Ovary (tissue), 3 donors: ENCODE results near the gene MARCKS.

Source experiments
- CTCF ChIP-seq, 3 donors: fragments of 450-650 bp in 2 of 3; fragments of 200-600 bp in 1 of 3; IDR thresholded peaks; one replicate each; pipeline versions ENCODE4 v1.5.1 to v1.8.0; 2016 to 2022; ENCODE audit warnings: antibody characterized with exemption in 3 of 3, mild to moderate bottlenecking in 1 of 3
- EP300 ChIP-seq: sonication (generic); formaldehyde crosslinking; IDR thresholded peaks from one replicate; pipeline ENCODE4 v1.6.1; 2017; ENCODE audit warnings: antibody characterized with exemption
- POLR2A ChIP-seq: fragments of 450-650 bp; IDR thresholded peaks from one replicate; pipeline ENCODE4 v1.6.1; 2017; ENCODE audit warnings: antibody characterized with exemption, mild to moderate bottlenecking, moderate library complexity
- donor health status: DM: no; HTN: no; CAD: no.

- no peak for TF ChIP-seq CTCF (IDR thresholded peaks at IDR 0.05)
- no peak for TF ChIP-seq POLR2A
- TF ChIP-seq EP300, result no peak
Measured at GRCh38 chr6:113813142-113813541, 44.0 kb upstream of the MARCKS start.
